Spleen (tissue), 11 donors: ENCODE measurements around the gene WASF2. TPM values are rescaled to one million over a fixed set of nuclear protein-coding genes. Genes with fewer than 3 reads are reported as not detected.
A peak's percentile ranks its signal among the peaks of the same experiment; 100 is the strongest.
"Not testable (repeated sequence)": the region's sequence is repeated elsewhere in the genome, so short reads cannot be mapped to it uniquely, and the experiment has no call there.

Source experiments
- DNase-seq: peaks from one replicate; pipeline ENCODE4 v3.0.0-alpha.2; 2020
- H3K27ac ChIP-seq, 8 donors: fragments of 200-600 bp; sonication (generic) in 7 of 8; 1 replicate in 4 of 8; 2 replicates in 4 of 8; pipeline versions ENCODE4 v1.5.0 to v1.8.0; 2016 to 2021; ENCODE audit warnings: inconsistent platforms in 4 of 8, mild to moderate bottlenecking in 4 of 8, moderate library complexity in 1 of 8
- H3K27me3 ChIP-seq, 7 donors: fragments of 200-600 bp; sonication (generic) in 6 of 7; replicated peaks in 1 of 7; 1 replicate in 4 of 7; 2 replicates in 3 of 7; pipeline versions ENCODE4 v1.5.0 to v1.8.0; 2016 to 2021; ENCODE audit warnings: inconsistent platforms in 3 of 7, mild to moderate bottlenecking in 1 of 7
- H3K36me3 ChIP-seq, 6 donors: fragments of 200-600 bp; sonication (generic) in 5 of 6; 1 replicate in 4 of 6; 2 replicates in 2 of 6; pipeline versions ENCODE4 v1.5.0 to v1.8.0; 2016 to 2021; ENCODE audit warnings: inconsistent platforms in 2 of 6
- H3K4me1 ChIP-seq, 6 donors: fragments of 200-600 bp; sonication (generic) in 5 of 6; 1 replicate in 3 of 6; 2 replicates in 3 of 6; pipeline versions ENCODE4 v1.5.0 to v1.8.0; 2016 to 2021; ENCODE audit warnings: inconsistent platforms in 3 of 6
- H3K4me3 ChIP-seq, 8 donors: fragments of 200-600 bp; sonication (generic) in 7 of 8; 1 replicate in 4 of 8; 2 replicates in 4 of 8; pipeline versions ENCODE4 v1.5.0 to v1.8.0; 2016 to 2021; ENCODE audit warnings: inconsistent platforms in 4 of 8, mild to moderate bottlenecking in 4 of 8, moderate library complexity in 2 of 8
- H3K9me3 ChIP-seq, 8 donors: fragments of 200-600 bp; sonication (generic) in 7 of 8; 1 replicate in 4 of 8; 2 replicates in 4 of 8; pipeline versions ENCODE4 v1.5.0 to v1.8.0; 2016 to 2021; ENCODE audit warnings: inconsistent platforms in 4 of 8
- CTCF ChIP-seq, 11 experiments: fragments of 200-600 bp in 7 of 11; fragments of 450-650 bp in 4 of 11; sonication (generic) in 4 of 11; IDR thresholded peaks in 8 of 11; conservative IDR thresholded peaks in 3 of 11; 1 replicate in 7 of 11; 2 replicates in 4 of 11; pipeline versions ENCODE4 v1.4.0 to v1.8.0; 2016 to 2021; ENCODE audit warnings: antibody characterized with exemption in 11 of 11, inconsistent platforms in 4 of 11, mild to moderate bottlenecking in 1 of 11
- POLR2A ChIP-seq, 3 donors: fragments of 450-650 bp; IDR thresholded peaks; one replicate each; pipeline ENCODE4 v1.5.1; 2017; ENCODE audit warnings: antibody characterized with exemption in 3 of 3, mild to moderate bottlenecking in 1 of 3
- POLR2AphosphoS5 ChIP-seq, 3 donors: sonication (generic); formaldehyde crosslinking; IDR thresholded peaks; one replicate each; pipeline ENCODE4 v1.5.1; 2017; ENCODE audit warnings: antibody characterized with exemption in 3 of 3
- WGBS, 5 donors: extraction: QIAGEN DNeasy Blood & Tissue Kit in 3 of 5; methylation state at CpG; one replicate each; pipeline versions ENCODE4 v1.1.5 to v1.1.7; 2013 to 2018; 5-methylcytosine and 5-hydroxymethylcytosine counted together
- intact Hi-C: fragments of 100-400 bp; cut with DNase I; formaldehyde crosslinking; loops from one replicate; pipeline ENCODE4 v1.15.0; 2023; ENCODE audit warnings: low total_unique reads
- polyA plus RNA-seq, 3 donors: library from polyadenylated mRNA; stranded (reverse); fragments of 200-250 nt; gene quantifications; one replicate each; pipeline ENCODE4 v1.2.1, GENCODE V29; 2013
- total RNA-seq, 7 donors: library from RNA; depleted of rRNA in 3 of 7; stranded (reverse); fragments of >200 nt in 3 of 7; fragmentation: NEBNext Ultra II Directional in 4 of 7; extraction: Animal tissue kit (Norgen Biotek cat#: 25700) in 4 of 7; gene quantifications; one replicate each; pipeline versions ENCODE4 v1.1.0 to v1.2.1, GENCODE V29; 2016 to 2021
- donor health status: healthy with polysubstance abuse.
- donor health status: DM: no; HTN: no; CAD: no; lungs with moderate emphysema.
- donor health status: DM: no; HTN: no; CAD: no.
- donor health status: Bipolar disorder and iron deficiency.
- donor health status: healthy.
- donor health status: DM: no; HTN: no; CAD: no.
- donor health status: DM: yes; HTN: yes; CAD: no.

WASF2 gene
- total and polyA plus RNA-seq, 10 donors = 17.2 to 196 (median 95.6) TPM

DNA sequence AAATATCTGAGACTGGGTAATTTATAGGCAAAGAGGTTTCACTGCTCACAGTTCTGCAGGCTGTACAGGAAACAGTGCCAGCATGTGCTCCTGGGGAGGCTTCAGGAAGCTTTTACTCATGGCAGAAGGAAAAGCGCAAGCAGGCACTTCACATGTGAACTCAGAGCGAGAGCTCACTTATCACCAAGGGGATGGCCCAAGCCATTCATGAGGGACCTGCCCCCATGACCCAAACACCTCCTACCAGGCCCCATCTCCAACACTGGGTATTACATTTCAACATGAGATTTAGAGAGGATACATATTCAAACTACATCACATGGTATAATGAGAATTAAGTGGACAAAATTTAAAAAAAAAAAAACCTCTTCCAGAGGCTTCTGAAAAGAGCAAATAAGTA, 13.7 kb downstream of the WASF2 start:
- Histone ChIP-seq H3K36me3 (peaks cover 0 to 15% (median 0%) of the 10 kb centered on the region in 6 donors), H3K27ac (peak overlapping the region in 4 of 8 donors; percentile 17 to 59 (median 46)), H3K4me1 (peaks cover 36 to 98% (median 93%) of the 10 kb centered on the region in 6 donors), H3K9me3 (no peaks in the 10 kb centered on the region), H3K27me3 (no peaks in the 10 kb centered on the region), H3K4me3 (no peak overlapping the region)
- 73 to 83% (median 78%) methylated on average over 2 of the region's 2 CpGs for WGBS, 5 donors
- no peak for TF ChIP-seq CTCF (IDR thresholded peaks at IDR 0.05 in 8 of 11, conservative IDR thresholded peaks at IDR 0.05 in 3 of 11)
- peak in 1 of 3 donors; percentile 9 for TF ChIP-seq POLR2AphosphoS5 (IDR thresholded peaks at IDR 0.05)
- DNase-seq = no peak
- intact Hi-C loops = loop anchor here (10.0 kb wide), 1 partner anchor 51 kb away; no protein-coding TSS in a partner anchor

GRCh38 chr1:27475720-27476119, 14.2 kb downstream of the WASF2 start:
- no peak for DNase-seq
- intact Hi-C loops = loop anchor here (10.0 kb wide), 1 partner anchor 51 kb away; no protein-coding TSS in a partner anchor
- peaks cover 0 to 16% (median 0%) of the 10 kb centered on the region in 6 donors for H3K36me3 ChIP-seq
- peak overlapping the region in 4 of 8 donors; percentile 17 to 59 (median 46) for H3K27ac ChIP-seq
- H3K9me3 ChIP-seq = no peaks in the 10 kb centered on the region
- H3K4me3 ChIP-seq = no peak overlapping the region
- TF ChIP-seq CTCF (IDR thresholded peaks at IDR 0.05 in 8 of 11, conservative IDR thresholded peaks at IDR 0.05 in 3 of 11) (no peak), POLR2A (IDR thresholded peaks at IDR 0.05) (no peak)
- H3K27me3 ChIP-seq = no peaks in the 10 kb centered on the region
- WGBS, 5 donors = 70 to 90% (median 85%) methylated on average over 4 of the region's 4 CpGs
- H3K4me1 ChIP-seq = peaks cover 36 to 98% (median 90%) of the 10 kb centered on the region in 6 donors

- Histone ChIP-seq H3K9me3 (no peaks in the 10 kb centered on the region), H3K4me3 (no peak overlapping the region), H3K27ac (peak overlapping the region in 6 of 8 donors; percentile 2 to 42 (median 8)), H3K36me3 (peaks cover 0 to 24% (median 2%) of the 10 kb centered on the region in 6 donors), H3K4me1 (peaks cover 36 to 98% (median 90%) of the 10 kb centered on the region in 6 donors), H3K27me3 (no peaks in the 10 kb centered on the region)
- intact Hi-C loops = loop anchor here (10.0 kb wide), 1 partner anchor 49 kb away; no protein-coding TSS in a partner anchor
- DNase-seq = no peak
- TF ChIP-seq POLR2A (IDR thresholded peaks at IDR 0.05) (no peak), CTCF (IDR thresholded peaks at IDR 0.05 in 8 of 11, conservative IDR thresholded peaks at IDR 0.05 in 3 of 11) (no peak), POLR2AphosphoS5 (IDR thresholded peaks at IDR 0.05) (no peak)
- 30 to 44% (median 37%) methylated on average over 7 of the region's 7 CpGs for WGBS, 5 donors
Observed at GRCh38 chr1:27473755-27474154, 16.2 kb downstream of the WASF2 start.

GRCh38 chr1:27472098-27472497, 17.9 kb downstream of the WASF2 start:
- H3K9me3 ChIP-seq, DNase-seq, H3K4me3 ChIP-seq, H3K27me3 ChIP-seq: not testable (repeated sequence)
- Histone ChIP-seq H3K4me1 (peaks cover 50 to 100% (median 92%) of the 10 kb centered on the region in 6 donors), H3K27ac (peak overlapping the region in 3 of 8 donors; percentile 10 to 34 (median 27)), H3K36me3 (peaks cover 0 to 25% (median 2%) of the 10 kb centered on the region in 6 donors)
- WGBS, 5 donors = 69 to 87% (median 82%) methylated on average over 7 of the region's 7 CpGs
- intact Hi-C loops = loop anchor here (10.0 kb wide), 1 partner anchor 47 kb away; no protein-coding TSS in a partner anchor
